ENCODE results near the gene MORN2. TPM values are rescaled to one million over a fixed set of nuclear protein-coding genes. Genes with fewer than 3 reads are reported as not detected.
A peak's percentile ranks its signal among the peaks of the same experiment; 100 is the strongest.

MORN2 gene
- total and polyA plus RNA-seq, 3 experiments from 2014 or later, result 4.6 to 17.9 (median 12.5) TPM

DNA sequence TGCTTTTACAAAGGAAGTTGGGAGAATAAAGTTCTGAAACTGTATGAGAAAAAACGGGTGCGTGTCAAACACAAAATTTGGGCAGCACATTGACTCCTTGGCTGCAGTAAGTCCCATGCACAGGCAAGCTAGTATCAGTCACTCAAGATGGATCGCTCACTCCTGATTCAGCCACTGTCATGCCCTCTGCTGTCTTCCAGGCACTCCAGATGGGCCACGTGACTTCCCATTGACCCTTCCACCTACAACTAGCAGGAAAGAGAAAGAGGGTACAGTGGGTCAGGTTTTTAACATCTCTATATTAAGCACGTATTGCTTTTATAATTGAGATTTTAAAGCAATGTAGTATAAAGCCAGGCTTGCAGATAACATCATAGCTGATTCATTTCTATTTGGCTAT lies 22.5 kb downstream of the MORN2 start:
- H3K9me3 Mint-ChIP-seq, result no peaks in the 10 kb centered on the region
- DNase-seq, result no peak
- Histone ChIP-seq H3K27ac (ENCODE audit: low read depth, low read length) (no peak overlapping the region), H3K9me3 (ENCODE audit: low read length) (no peaks in the 10 kb centered on the region), H3K27me3 (ENCODE audit: insufficient read depth, low read length, poor library complexity, severe bottlenecking) (no peaks in the 10 kb centered on the region), H3K4me3 (ENCODE audit: low read length) (no peak overlapping the region), H3K4me1 (ENCODE audit: insufficient read depth, low read length) (no peaks in the 10 kb centered on the region), H3K36me3 (ENCODE audit: insufficient read depth, low read length) (no peaks in the 10 kb centered on the region)
- no peaks in the 10 kb centered on the region for H3K4me1 Mint-ChIP-seq
- ChIA-PET POLR2A (no interaction called here), CTCF (no interaction called here)
- no peaks in the 10 kb centered on the region for H3K36me3 Mint-ChIP-seq
- H3K27ac Mint-ChIP-seq, result peak overlapping the region in 1 of 8 donors; percentile 25
- peaks cover 0 to 5% of the 10 kb centered on the region in 2 donors for H3K27me3 Mint-ChIP-seq
- no peak overlapping the region for H3K4me3 Mint-ChIP-seq

DNA sequence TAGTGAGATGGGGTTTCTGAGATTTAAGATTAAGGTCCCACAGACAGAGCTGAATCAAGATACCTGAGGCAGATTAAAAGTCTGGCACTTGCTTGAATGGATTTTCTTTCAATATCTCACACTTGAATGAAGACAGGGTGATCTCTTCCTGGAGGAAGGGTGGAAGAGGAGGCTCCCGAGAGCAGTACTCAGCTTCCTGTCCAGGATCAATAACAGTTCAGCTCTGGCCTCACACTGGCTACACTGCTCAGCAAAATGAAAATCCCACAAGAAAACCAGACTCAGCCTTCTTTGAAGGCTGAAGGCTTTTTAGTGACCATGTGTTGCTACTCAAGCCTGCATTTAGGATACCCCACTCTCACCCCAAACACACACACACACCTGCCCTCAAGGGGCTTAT lies 24.9 kb downstream of the MORN2 start:
- Mint-ChIP-seq H3K4me1 (no peaks in the 10 kb centered on the region), H3K4me3 (no peak overlapping the region), H3K27me3 (peaks cover 0 to 5% of the 10 kb centered on the region in 2 donors), H3K36me3 (no peaks in the 10 kb centered on the region), H3K9me3 (no peaks in the 10 kb centered on the region), H3K27ac (no peak overlapping the region)
- Histone ChIP-seq H3K4me3 (ENCODE audit: low read length) (no peak overlapping the region), H3K9me3 (ENCODE audit: low read length) (no peaks in the 10 kb centered on the region), H3K27ac (ENCODE audit: low read depth, low read length) (no peak overlapping the region), H3K4me1 (ENCODE audit: insufficient read depth, low read length) (no peaks in the 10 kb centered on the region), H3K27me3 (ENCODE audit: insufficient read depth, low read length, poor library complexity, severe bottlenecking) (no peaks in the 10 kb centered on the region), H3K36me3 (ENCODE audit: insufficient read depth, low read length) (no peaks in the 10 kb centered on the region)
- no peak for DNase-seq
- ChIA-PET POLR2A (no interaction called here), CTCF (no interaction called here)

- Mint-ChIP-seq H3K9me3 (no peaks in the 10 kb centered on the region), H3K4me3 (no peak overlapping the region), H3K4me1 (peaks cover 0 to 5% (median 0%) of the 10 kb centered on the region in 3 donors), H3K36me3 (no peaks in the 10 kb centered on the region), H3K27ac (no peak overlapping the region), H3K27me3 (no peaks in the 10 kb centered on the region)
- no peaks in the 10 kb centered on the region for H3K4me1 ChIP-seq (ENCODE audit: insufficient read depth, low read length)
- no peak for DNase-seq
- no peak overlapping the region for H3K4me3 ChIP-seq (ENCODE audit: low read length)
- no peak overlapping the region for H3K27ac ChIP-seq (ENCODE audit: low read depth, low read length)
- H3K27me3 ChIP-seq (ENCODE audit: insufficient read depth, low read length, poor library complexity, severe bottlenecking), result no peaks in the 10 kb centered on the region
- POLR2A ChIA-PET, result no interaction called here
- CTCF ChIA-PET, result no interaction called here
- no peaks in the 10 kb centered on the region for H3K36me3 ChIP-seq (ENCODE audit: insufficient read depth, low read length)
- H3K9me3 ChIP-seq (ENCODE audit: low read length), result no peaks in the 10 kb centered on the region
These were observed 29.5 kb downstream of the MORN2 start for GRCh38 chr2:38905251-38905650.

- ChIA-PET CTCF (no interaction called here), POLR2A (no interaction called here)
- no peak overlapping the region for H3K27ac ChIP-seq (ENCODE audit: low read depth, low read length)
- H3K27me3 Mint-ChIP-seq, result no peaks in the 10 kb centered on the region
- H3K36me3 ChIP-seq (ENCODE audit: insufficient read depth, low read length), result no peaks in the 10 kb centered on the region
- H3K36me3 Mint-ChIP-seq, result no peaks in the 10 kb centered on the region
- H3K9me3 Mint-ChIP-seq, result no peaks in the 10 kb centered on the region
- no peaks in the 10 kb centered on the region for H3K4me1 ChIP-seq (ENCODE audit: insufficient read depth, low read length)
- H3K4me3 ChIP-seq (ENCODE audit: low read length), result no peak overlapping the region
- peaks cover 0 to 5% (median 0%) of the 10 kb centered on the region in 3 donors for H3K4me1 Mint-ChIP-seq
- no peaks in the 10 kb centered on the region for H3K27me3 ChIP-seq (ENCODE audit: insufficient read depth, low read length, poor library complexity, severe bottlenecking)
- no peak overlapping the region for H3K4me3 Mint-ChIP-seq
- no peak overlapping the region for H3K27ac Mint-ChIP-seq
- H3K9me3 ChIP-seq (ENCODE audit: low read length), result no peaks in the 10 kb centered on the region
- DNase-seq, result no peak
These were observed 31.5 kb downstream of the MORN2 start for GRCh38 chr2:38907242-38907641.

GRCh38 chr2:38907743-38908562 lies 32.2 kb downstream of the MORN2 start:
- H3K4me1 ChIP-seq (ENCODE audit: insufficient read depth, low read length), result no peaks in the 10 kb centered on the region
- H3K27ac Mint-ChIP-seq, result peak overlapping the region in 2 of 8 donors; percentile 12 to 71
- no peak overlapping the region for H3K4me3 Mint-ChIP-seq
- H3K27me3 Mint-ChIP-seq, result no peaks in the 10 kb centered on the region
- no peaks in the 10 kb centered on the region for H3K36me3 Mint-ChIP-seq
- no peaks in the 10 kb centered on the region for H3K9me3 Mint-ChIP-seq
- CTCF ChIA-PET, result no interaction called here
- no peaks in the 10 kb centered on the region for H3K9me3 ChIP-seq (ENCODE audit: low read length)
- DNase-seq, result no peak
- H3K4me3 ChIP-seq (ENCODE audit: low read length), result no peak overlapping the region
- no peak overlapping the region for H3K27ac ChIP-seq (ENCODE audit: low read depth, low read length)
- POLR2A ChIA-PET, result no interaction called here
- H3K36me3 ChIP-seq (ENCODE audit: insufficient read depth, low read length), result no peaks in the 10 kb centered on the region
- H3K27me3 ChIP-seq (ENCODE audit: insufficient read depth, low read length, poor library complexity, severe bottlenecking), result no peaks in the 10 kb centered on the region
- H3K4me1 Mint-ChIP-seq, result peaks cover 0 to 5% (median 0%) of the 10 kb centered on the region in 3 donors

- no peaks in the 10 kb centered on the region for H3K27me3 Mint-ChIP-seq
- Histone ChIP-seq H3K9me3 (ENCODE audit: low read length) (no peaks in the 10 kb centered on the region), H3K4me1 (ENCODE audit: insufficient read depth, low read length) (no peaks in the 10 kb centered on the region), H3K27ac (ENCODE audit: low read depth, low read length) (no peak overlapping the region), H3K27me3 (ENCODE audit: insufficient read depth, low read length, poor library complexity, severe bottlenecking) (no peaks in the 10 kb centered on the region), H3K36me3 (ENCODE audit: insufficient read depth, low read length) (no peaks in the 10 kb centered on the region), H3K4me3 (ENCODE audit: low read length) (no peak overlapping the region)
- CTCF ChIA-PET, result no interaction called here
- no peak overlapping the region for H3K4me3 Mint-ChIP-seq
- H3K27ac Mint-ChIP-seq, result no peak overlapping the region
- no peaks in the 10 kb centered on the region for H3K36me3 Mint-ChIP-seq
- H3K4me1 Mint-ChIP-seq, result peaks cover 0 to 5% (median 0%) of the 10 kb centered on the region in 3 donors
- POLR2A ChIA-PET, result no interaction called here
- DNase-seq, result no peak
- no peaks in the 10 kb centered on the region for H3K9me3 Mint-ChIP-seq
These were observed 34.1 kb downstream of the MORN2 start for GRCh38 chr2:38909872-38910271.

GRCh38 chr2:38911191-38911590 lies 35.4 kb downstream of the MORN2 start:
- POLR2A ChIA-PET, result no interaction called here
- Histone ChIP-seq H3K27ac (ENCODE audit: low read depth, low read length) (no peak overlapping the region), H3K4me1 (ENCODE audit: insufficient read depth, low read length) (no peaks in the 10 kb centered on the region), H3K9me3 (ENCODE audit: low read length) (no peaks in the 10 kb centered on the region), H3K4me3 (ENCODE audit: low read length) (no peak overlapping the region), H3K36me3 (ENCODE audit: insufficient read depth, low read length) (no peaks in the 10 kb centered on the region), H3K27me3 (ENCODE audit: insufficient read depth, low read length, poor library complexity, severe bottlenecking) (no peaks in the 10 kb centered on the region)
- no peaks in the 10 kb centered on the region for H3K36me3 Mint-ChIP-seq
- no peaks in the 10 kb centered on the region for H3K9me3 Mint-ChIP-seq
- CTCF ChIA-PET, result no interaction called here
- H3K4me1 Mint-ChIP-seq, result peaks cover 0 to 5% (median 0%) of the 10 kb centered on the region in 3 donors
- H3K27me3 Mint-ChIP-seq, result no peaks in the 10 kb centered on the region
- no peak overlapping the region for H3K4me3 Mint-ChIP-seq
- DNase-seq, result no peak
- no peak overlapping the region for H3K27ac Mint-ChIP-seq

- ChIA-PET POLR2A (no interaction called here), CTCF (interaction anchor here (0.6 kb wide), 1 partner anchor 35 kb away, joined by 3 read pairs; no protein-coding TSS in a partner anchor)
- Mint-ChIP-seq H3K27ac (no peak overlapping the region), H3K9me3 (no peaks in the 10 kb centered on the region), H3K4me1 (peaks cover 0 to 5% (median 0%) of the 10 kb centered on the region in 3 donors), H3K27me3 (peaks cover under 1 to 3% of the 10 kb centered on the region in 2 donors), H3K4me3 (no peak overlapping the region), H3K36me3 (no peaks in the 10 kb centered on the region)
- DNase-seq, result no peak
- Histone ChIP-seq H3K36me3 (ENCODE audit: insufficient read depth, low read length) (no peaks in the 10 kb centered on the region), H3K4me3 (ENCODE audit: low read length) (no peak overlapping the region), H3K4me1 (ENCODE audit: insufficient read depth, low read length) (no peaks in the 10 kb centered on the region), H3K9me3 (ENCODE audit: low read length) (no peaks in the 10 kb centered on the region), H3K27me3 (ENCODE audit: insufficient read depth, low read length, poor library complexity, severe bottlenecking) (no peaks in the 10 kb centered on the region), H3K27ac (ENCODE audit: low read depth, low read length) (no peak overlapping the region)
These were observed 36.8 kb downstream of the MORN2 start for GRCh38 chr2:38912619-38913018.
